ENCODE measurements around the gene TMEM125.

Gene TMEM125
- long read RNA-seq, result 0 reads

DNA sequence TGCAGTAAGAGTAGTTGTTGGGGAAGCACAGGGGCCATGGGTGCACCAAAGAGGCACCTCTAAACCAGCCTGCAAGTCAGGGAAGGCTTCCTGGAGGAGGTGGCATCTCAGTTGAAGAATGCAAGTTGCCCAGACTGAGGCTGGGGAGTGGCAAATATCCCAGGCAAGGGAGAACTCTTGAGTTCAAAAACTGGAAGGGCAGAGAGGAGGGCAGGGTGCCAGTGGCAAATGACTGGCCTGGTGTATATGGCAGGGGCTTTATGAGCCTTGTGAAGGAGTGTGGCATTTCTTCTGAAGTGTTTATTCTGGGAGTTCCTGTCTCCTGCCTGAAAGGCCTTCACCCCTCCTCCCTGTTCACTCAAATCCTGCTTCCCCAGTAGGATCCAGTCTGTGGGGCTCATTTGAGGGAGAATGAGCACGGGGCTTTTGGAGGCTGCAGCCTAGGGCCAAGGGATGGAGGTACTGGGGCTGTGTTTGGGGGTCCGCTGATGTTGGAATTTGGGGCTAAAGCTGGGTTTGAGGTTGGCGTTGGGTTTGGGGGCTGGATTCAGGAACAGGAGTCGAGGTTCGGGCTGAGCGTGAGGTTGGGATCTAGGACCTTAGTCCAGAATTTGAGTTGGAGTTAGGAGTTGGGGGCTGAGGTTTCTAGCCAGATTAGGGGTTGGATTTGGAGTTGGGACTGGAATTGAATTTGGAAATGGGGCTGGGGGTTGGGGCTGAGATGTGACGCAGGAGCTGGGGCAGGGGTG lies at the start of gene TMEM125:
TSS of gene TMEM125 (plus strand) at position 357 of the 749 bp plus-strand sequence. CDS start 2,740 bp downstream, outside the sequence.
- H3K27ac ChIP-seq (replicated peaks), result no peak within 1 kb of the TSS

GRCh38 chr1:43220905-43221778 lies 48.6 kb upstream of the TMEM125 start:
- Histone ChIP-seq H3K27me3 (ENCODE audit: insufficient read depth, poor library complexity, severe bottlenecking) (no peaks in the 10 kb centered on the region), H3K27ac (replicated peaks) (no peak overlapping the region), H3K4me3 (replicated peaks; ENCODE audit: insufficient read depth, low read length) (no peak overlapping the region)
- DNase-seq (ENCODE audit: low read depth in 1 of 2, low spot score in 1 of 2), result no peak
- TF ChIP-seq CTCF (IDR thresholded peaks at IDR 0.05; ENCODE audit: insufficient read depth, low read length) (no peak), SPI1 (IDR thresholded peaks at IDR 0.05; ENCODE audit: borderline replicate concordance, low read depth) (no peak), GABPA (IDR thresholded peaks at IDR 0.05; ENCODE audit: low read depth) (no peak), POLR2AphosphoS5 (IDR thresholded peaks at IDR 0.05; ENCODE audit: low read depth) (no peak), REST (IDR thresholded peaks at IDR 0.05; ENCODE audit: insufficient replicate concordance, low read depth) (no peak)

More for the DNA sequence above, at the start of gene TMEM125:
- TF ChIP-seq GABPA (IDR thresholded peaks at IDR 0.05; ENCODE audit: low read depth) (no peak), CTCF (IDR thresholded peaks at IDR 0.05; ENCODE audit: insufficient read depth, low read length) (no peak), REST (IDR thresholded peaks at IDR 0.05; ENCODE audit: insufficient replicate concordance, low read depth) (no peak), SPI1 (IDR thresholded peaks at IDR 0.05; ENCODE audit: borderline replicate concordance, low read depth) (no peak), POLR2AphosphoS5 (IDR thresholded peaks at IDR 0.05; ENCODE audit: low read depth) (no peak)
- no peak within 1 kb of the TSS for H3K4me3 ChIP-seq (replicated peaks; ENCODE audit: insufficient read depth, low read length)
- no peak for DNase-seq (ENCODE audit: low read depth in 1 of 2, low spot score in 1 of 2)
- no peaks in the 10 kb centered on the region for H3K27me3 ChIP-seq (ENCODE audit: insufficient read depth, poor library complexity, severe bottlenecking)

DNA sequence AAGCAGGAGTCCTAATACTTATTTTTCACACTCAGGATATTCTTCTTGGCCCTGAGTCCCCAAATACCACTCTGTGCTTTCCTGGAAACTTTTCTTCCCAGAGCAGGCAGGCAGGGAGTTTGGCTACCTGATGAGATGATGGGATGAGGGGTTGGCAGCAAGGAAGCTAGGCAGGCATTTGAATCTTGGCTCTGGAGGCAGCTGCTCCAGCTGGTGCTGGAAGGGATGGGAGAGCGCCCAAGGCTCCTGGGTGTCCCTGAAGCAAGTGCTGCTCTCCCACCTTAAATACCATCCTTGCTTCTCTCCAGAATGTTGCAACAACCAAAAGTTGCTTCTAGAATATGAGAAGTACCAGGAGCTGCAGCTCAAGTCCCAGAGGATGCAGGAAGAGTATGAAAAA lies 48.0 kb upstream of the TMEM125 start:
- no peak for DNase-seq (ENCODE audit: low read depth in 1 of 2, low spot score in 1 of 2)
- Histone ChIP-seq H3K4me3 (replicated peaks; ENCODE audit: insufficient read depth, low read length) (no peak overlapping the region), H3K27ac (replicated peaks) (no peak overlapping the region), H3K27me3 (ENCODE audit: insufficient read depth, poor library complexity, severe bottlenecking) (no peaks in the 10 kb centered on the region)
- TF ChIP-seq CTCF (IDR thresholded peaks at IDR 0.05; ENCODE audit: insufficient read depth, low read length) (no peak), REST (IDR thresholded peaks at IDR 0.05; ENCODE audit: insufficient replicate concordance, low read depth) (no peak), POLR2AphosphoS5 (IDR thresholded peaks at IDR 0.05; ENCODE audit: low read depth) (no peak), SPI1 (IDR thresholded peaks at IDR 0.05; ENCODE audit: borderline replicate concordance, low read depth) (no peak), GABPA (IDR thresholded peaks at IDR 0.05; ENCODE audit: low read depth) (no peak)
